DOHH2 (cell line): ENCODE results near the gene RBM47.

Experiments
- CTCF ChIP-seq: fragments of 200-600 bp; sonication (generic); IDR thresholded peaks from one replicate; pipeline ENCODE4 v1.5.1; 2014; ENCODE audit warnings: antibody characterized with exemption, mild to moderate bottlenecking, low read depth, low read length; ENCODE audit not compliant: poor library complexity, severe bottlenecking
- EZH2phosphoT487 ChIP-seq: fragments of 200-600 bp; sonication (generic); IDR thresholded peaks from 2 replicates; pipeline ENCODE4 v1.6.1; 2017; ENCODE audit warnings: borderline replicate concordance, mild to moderate bottlenecking, antibody characterized with exemption, low read length, moderate library complexity, mixed read lengths

DNA sequence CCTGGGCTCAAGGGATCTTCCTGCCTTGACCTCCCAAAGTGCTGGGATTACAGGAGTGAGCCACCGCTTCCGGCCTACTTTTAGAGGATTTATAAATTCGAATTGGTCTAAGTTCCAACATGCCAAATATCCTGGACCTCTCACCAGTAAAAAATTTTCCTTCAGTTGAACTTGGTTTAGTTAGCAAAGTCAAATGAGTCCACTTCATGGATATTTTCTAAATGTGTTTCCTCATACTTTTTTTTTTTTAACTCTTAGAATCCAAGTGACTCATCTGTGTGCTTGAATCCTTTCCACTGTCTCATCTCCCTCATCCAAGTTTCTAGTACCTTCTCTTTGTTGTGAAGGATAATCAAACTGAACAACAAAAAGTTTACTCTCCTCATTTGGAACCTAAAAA lies 49.7 kb downstream of the RBM47 start:
- TF ChIP-seq CTCF (no peak), EZH2phosphoT487 (no peak)
